ES-I3 (cell line): ENCODE data around the gene AASDHPPT.
"Not testable (repeated sequence)": the region's sequence is repeated elsewhere in the genome, so short reads cannot be mapped to it uniquely, and the experiment has no call there.

ENCODE experiments used
- H3K36me3 ChIP-seq: 2 replicates; pipeline ENCODE4 v1.6.1; 2013; ENCODE audit warnings: mild to moderate bottlenecking, low read length, control low read depth, moderate library complexity; ENCODE audit not compliant: insufficient read depth
- H3K4me1 ChIP-seq: 2 replicates; pipeline ENCODE4 v1.6.1; 2013; ENCODE audit warnings: mild to moderate bottlenecking, control low read depth, low read length; ENCODE audit not compliant: insufficient read depth
- H3K9ac ChIP-seq: 2 replicates; pipeline ENCODE4 v1.6.1; 2013; ENCODE audit warnings: low read depth, mild to moderate bottlenecking, low read length, moderate library complexity
- H3K9me3 ChIP-seq: 2 replicates; pipeline ENCODE4 v1.6.1; 2013; ENCODE audit warnings: mild to moderate bottlenecking, low read length, moderate library complexity; ENCODE audit not compliant: control insufficient read depth, insufficient read depth

AASDHPPT gene, protein sequence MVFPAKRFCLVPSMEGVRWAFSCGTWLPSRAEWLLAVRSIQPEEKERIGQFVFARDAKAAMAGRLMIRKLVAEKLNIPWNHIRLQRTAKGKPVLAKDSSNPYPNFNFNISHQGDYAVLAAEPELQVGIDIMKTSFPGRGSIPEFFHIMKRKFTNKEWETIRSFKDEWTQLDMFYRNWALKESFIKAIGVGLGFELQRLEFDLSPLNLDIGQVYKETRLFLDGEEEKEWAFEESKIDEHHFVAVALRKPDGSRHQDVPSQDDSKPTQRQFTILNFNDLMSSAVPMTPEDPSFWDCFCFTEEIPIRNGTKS

DNA sequence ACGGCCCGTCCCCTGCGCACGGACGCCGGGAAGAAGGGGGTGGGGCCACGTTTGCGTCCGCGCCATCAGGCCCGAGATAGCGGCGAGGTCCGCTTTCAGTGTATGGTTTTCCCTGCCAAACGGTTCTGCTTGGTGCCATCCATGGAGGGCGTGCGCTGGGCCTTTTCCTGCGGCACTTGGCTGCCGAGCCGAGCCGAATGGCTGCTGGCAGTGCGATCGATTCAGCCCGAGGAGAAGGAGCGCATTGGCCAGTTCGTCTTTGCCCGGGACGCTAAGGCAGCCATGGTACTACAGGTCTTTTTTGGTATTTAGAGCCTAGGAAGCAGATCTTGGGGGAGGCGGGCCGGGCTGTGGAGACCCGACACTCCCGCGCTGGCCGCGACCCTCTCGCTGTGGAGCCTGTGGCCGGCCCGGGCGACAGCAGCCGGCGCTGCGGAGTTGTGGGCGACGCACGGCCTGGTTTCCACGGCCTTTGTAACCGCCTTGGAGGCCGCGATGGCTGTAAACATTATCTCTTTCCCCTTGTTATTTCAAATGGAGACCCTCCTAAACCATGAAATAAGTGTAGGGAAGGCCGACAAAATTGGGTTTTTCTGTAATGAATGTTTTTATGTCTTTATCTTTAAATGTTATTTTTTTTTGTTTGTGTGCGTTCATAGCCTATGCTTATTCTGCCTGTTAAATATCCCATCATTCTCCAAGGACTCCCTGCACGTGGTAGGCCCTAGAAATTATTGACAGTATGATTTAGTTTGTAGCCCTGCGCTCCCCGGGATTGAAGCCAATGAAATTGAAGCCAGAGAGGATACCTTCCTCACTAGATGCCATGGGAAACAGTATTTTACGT is at the start of gene AASDHPPT:
Gene AASDHPPT, plus strand, starts transcription at position 54 of the 847 bp plus-strand sequence. Its CDS starts 49 bp downstream, at position 103.
- Histone ChIP-seq H3K9me3 (no peaks in the 10 kb centered on the region), H3K36me3 (peaks cover 11% of the 10 kb centered on the region; the same call in 1 of the 2 replicates), H3K4me1 (peaks cover 5% of the 10 kb centered on the region; the same call in 1 of the 2 replicates), H3K9ac (peak within 1 kb of the TSS; percentile 99)

DNA sequence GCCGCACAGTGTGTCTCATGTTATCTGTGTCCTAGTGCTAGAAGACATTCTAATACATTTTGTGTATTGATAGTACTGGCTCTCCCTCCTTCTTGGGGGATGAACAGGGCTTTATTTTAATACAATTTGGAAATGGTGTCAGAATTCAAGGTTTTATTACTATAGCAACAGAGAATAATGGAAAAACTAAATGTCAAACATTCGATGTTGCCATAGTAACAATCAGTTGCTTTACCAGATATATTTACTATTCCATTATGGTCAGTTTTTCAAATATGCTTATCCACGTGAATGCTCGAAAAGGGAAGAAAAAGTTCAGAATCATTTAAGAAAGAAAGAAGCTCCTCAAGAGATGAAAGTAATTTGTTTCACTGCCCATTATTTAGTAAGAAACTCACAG is 46.9 kb upstream of the AASDHPPT start:
- no peaks in the 10 kb centered on the region; the same call in 1 of the 2 replicates for H3K9me3 ChIP-seq
- no peaks in the 10 kb centered on the region for H3K4me1 ChIP-seq
- no peak overlapping the region for H3K9ac ChIP-seq
- no peaks in the 10 kb centered on the region for H3K36me3 ChIP-seq

DNA sequence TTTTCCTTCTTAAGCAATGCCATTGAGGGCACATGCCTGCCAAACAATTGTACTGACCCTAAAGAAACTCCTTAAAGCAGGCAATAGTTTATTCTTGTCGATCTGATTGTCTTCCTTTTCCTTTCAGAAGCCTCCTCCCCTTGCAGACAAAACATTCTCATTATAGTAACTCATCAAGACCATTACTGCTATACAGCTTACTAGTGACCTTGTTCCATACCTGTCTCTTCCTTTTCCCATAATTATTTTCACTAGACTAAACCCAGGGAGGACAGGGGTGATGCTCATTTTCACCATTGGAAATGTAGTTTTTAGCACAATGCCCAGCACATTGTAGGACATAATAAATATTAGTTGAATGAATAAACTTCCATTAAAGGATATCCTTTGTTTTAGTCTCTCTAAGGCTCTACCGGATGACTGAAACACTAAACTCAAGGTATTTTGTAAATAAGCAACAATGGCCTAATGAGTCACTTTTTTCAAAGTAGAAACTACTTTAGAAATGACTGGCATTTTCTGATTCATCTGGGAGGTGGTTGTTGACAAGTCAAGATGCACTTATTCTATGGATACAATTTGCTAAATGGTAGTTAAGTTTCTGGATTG is 46.2 kb upstream of the AASDHPPT start:
- Histone ChIP-seq H3K36me3 (no peaks in the 10 kb centered on the region), H3K4me1 (no peaks in the 10 kb centered on the region), H3K9me3 (no peaks in the 10 kb centered on the region), H3K9ac (no peak overlapping the region)

DNA sequence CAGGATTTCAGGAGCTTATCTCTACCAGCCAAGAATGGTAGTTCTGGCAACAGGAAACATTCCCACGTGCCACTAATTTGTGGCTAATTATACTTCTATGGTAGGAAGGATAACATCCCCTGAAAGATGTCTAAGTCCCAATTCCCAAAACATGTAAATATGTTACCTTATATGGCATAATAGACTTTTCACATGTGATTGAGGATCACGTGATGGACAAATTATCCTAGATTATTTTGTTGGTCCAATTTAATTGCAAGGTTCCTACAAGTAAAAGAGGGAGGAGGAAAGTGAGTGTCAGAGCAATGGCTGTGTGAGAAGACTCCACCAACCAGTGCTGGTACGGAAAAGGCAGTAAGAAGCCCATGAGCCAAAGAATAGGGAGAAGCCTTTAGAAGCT is 45.5 kb upstream of the AASDHPPT start:
- no peaks in the 10 kb centered on the region for H3K36me3 ChIP-seq
- H3K9me3 ChIP-seq, result no peaks in the 10 kb centered on the region
- H3K4me1 ChIP-seq, result no peaks in the 10 kb centered on the region
- no peak overlapping the region for H3K9ac ChIP-seq

DNA sequence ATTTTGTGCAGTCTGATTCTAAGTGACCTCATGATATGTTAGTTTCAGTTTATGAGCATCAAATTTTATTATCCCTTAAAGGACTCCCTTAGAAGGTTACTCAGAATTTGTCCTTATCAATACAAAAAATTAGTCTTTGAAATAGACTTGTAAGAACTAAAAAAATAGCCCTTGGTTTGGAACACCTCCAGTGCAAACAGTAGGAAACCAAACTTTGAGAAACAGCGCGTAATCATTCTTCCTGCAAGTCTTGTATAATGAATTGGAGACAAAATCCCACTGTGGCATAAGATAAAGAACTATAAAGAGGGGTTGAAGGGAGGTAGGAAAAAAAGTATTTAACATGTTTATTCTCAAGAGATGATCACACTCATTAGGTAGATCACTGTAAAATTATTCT is 44.6 kb upstream of the AASDHPPT start:
- Histone ChIP-seq H3K4me1 (no peaks in the 10 kb centered on the region), H3K36me3 (no peaks in the 10 kb centered on the region), H3K9ac (no peak overlapping the region), H3K9me3 (no peaks in the 10 kb centered on the region)

DNA sequence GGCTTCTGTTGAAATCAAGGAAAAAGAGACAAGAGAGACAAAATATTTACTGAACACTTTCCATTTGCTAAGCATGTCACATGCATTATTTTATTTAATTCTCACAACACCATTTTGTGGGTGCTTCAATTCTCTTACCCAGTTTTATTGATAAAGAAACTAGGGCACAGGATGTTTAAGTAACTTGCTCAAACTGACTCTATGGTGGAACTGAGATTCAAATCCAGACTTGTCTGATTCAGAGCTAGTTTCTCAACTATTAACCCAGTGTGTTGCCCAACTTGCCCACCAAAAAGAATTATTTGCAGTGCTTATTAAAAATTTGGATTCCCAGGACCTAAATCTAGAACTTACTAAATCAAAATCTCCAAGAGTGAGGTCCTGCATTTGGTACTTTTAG is 33.9 kb upstream of the AASDHPPT start:
- no peaks in the 10 kb centered on the region for H3K36me3 ChIP-seq
- no peaks in the 10 kb centered on the region for H3K9me3 ChIP-seq
- no peaks in the 10 kb centered on the region for H3K4me1 ChIP-seq
- no peak overlapping the region for H3K9ac ChIP-seq

DNA sequence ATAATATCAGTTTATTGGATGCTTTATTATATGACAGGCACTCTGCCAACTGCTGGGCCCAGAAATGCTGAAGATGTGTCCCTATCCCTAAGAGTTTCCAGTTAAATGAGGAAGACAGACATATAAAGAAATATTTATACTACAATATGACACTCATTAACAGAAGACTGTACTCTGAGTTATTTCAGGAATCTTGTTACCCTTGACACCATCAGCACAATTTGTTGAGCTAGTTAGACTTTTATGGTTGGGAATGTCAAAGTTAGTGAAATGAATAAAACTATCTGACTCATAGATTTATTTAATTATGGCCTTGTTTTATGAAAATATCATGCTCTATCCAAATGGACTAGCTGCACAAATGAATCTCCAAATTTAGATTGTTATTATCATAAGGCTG is 29.8 kb upstream of the AASDHPPT start:
- Histone ChIP-seq H3K36me3 (no peaks in the 10 kb centered on the region), H3K4me1 (no peaks in the 10 kb centered on the region), H3K9ac (no peak overlapping the region), H3K9me3 (no peaks in the 10 kb centered on the region)

DNA sequence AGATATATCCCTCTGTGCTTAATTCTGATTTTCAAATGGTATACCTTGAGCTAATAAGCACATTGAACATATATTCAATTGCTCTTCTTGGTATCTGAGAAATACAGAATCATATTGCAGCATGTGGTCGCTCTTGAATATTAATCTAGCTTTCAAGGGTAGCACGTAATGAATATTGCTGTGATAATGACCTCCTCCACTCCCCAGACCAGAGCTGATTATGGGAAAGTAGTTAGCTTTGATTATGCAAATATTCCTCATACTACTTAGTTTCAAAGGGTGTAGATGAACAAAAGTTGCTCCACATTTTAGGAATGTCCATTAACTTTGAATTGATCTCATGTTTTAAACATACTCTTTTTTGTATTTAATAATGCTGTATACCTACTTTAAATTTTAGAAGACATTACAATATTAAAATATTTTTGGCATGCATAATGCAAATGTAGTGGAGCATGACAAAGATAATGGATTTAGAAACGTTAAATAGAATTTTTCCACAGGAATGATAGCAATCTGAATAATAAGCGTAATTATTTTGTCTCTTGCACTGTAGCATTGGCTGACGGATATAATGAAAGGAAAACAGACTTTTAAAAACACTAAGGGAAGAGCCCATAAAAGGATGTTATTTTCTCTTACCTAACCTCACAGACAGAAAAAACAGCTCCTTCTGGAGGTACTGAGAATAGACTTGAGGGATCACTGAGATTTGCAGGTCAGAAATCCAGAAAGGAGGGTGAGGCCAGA is 27.6 kb upstream of the AASDHPPT start:
- Histone ChIP-seq H3K9ac (no peak overlapping the region), H3K4me1 (no peaks in the 10 kb centered on the region), H3K9me3 (no peaks in the 10 kb centered on the region), H3K36me3 (no peaks in the 10 kb centered on the region)

DNA sequence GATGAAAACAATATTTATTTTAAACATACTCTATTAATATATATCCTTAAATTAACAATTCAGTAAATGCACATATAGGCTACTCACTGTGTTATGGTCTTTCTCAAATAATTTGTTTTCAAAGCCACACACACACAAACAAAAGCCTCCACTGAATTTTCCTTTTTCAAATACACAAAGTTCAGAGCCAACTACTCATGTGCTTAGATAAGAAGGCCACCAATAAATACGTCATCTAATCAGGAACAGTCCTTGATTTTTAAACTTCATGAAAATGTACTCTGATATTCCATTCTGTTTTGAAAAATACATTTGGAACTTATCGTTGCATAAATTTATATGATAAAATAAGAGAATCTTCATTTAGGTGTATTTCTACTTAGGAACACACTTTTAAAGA is 26.4 kb upstream of the AASDHPPT start:
- Histone ChIP-seq H3K9ac (no peak overlapping the region), H3K9me3 (no peaks in the 10 kb centered on the region), H3K4me1 (no peaks in the 10 kb centered on the region), H3K36me3 (no peaks in the 10 kb centered on the region)

DNA sequence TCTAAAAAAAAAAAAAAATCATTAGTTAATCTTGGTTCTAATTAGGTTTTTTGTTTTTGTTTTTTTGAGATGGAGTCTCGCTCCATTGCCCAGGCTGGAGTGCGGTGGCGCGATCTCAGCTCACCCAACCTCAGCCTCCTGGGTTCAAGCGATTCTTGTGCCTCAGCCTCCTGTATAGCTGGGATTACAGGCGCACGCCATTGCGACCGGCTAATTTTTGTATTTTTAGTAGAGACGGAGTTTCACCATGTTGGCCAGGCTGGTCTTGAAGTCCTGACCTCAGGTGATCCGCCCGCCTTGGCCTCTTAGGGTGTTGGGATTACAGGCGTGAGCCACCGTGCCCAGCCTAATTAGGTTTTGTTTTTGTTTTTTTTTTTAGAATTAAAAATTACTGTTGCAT is 19.1 kb upstream of the AASDHPPT start:
- not testable (repeated sequence) for H3K9me3 ChIP-seq, H3K4me1 ChIP-seq, H3K9ac ChIP-seq, H3K36me3 ChIP-seq

DNA sequence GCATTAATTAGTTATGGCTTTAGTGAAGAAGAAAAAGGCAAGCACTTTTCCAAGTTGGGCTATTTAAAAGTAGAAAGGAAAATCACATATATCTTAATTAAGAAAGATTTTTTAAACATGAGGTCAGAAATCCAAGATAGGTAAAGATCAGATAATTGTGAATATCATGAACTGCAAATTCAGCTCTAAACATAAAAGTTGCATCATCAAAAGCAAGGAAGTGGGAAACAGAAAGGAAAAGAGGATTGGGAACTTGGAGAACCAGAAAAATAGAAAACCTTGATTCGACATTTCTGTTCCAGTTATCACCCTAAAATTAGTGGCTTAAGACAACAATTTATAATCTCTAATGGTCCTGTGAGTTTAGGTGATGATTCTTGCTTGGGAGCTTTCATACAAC is 17.8 kb upstream of the AASDHPPT start:
- H3K4me1 ChIP-seq, result no peaks in the 10 kb centered on the region; the same call in 1 of the 2 replicates
- no peak overlapping the region for H3K9ac ChIP-seq
- no peaks in the 10 kb centered on the region for H3K36me3 ChIP-seq
- no peaks in the 10 kb centered on the region for H3K9me3 ChIP-seq

DNA sequence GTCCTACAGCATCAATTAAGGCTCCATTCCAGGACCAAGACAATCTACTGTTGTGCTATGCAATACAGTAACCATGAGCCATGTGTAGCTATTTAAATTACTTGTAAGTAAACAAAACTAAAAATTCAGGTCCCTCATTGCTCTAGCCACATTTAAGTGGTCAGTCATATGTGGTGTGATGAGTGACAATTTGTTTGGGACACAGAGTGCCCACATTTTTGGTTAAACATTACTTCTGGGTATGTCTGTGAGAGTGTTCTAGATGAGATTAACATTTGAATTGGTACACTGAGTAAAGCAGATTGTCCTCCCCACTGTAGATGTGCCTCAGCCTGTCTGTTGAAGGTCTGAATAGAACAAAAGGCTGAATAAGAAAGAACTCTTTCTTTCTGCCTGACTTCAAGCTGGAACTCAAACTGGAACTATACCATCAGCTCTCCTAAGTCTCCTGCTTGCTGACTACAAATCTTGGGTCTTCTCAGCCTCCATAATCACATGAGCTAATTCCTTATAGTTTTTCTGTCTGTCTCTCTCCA is 16.1 kb upstream of the AASDHPPT start:
- Histone ChIP-seq H3K36me3 (no peaks in the 10 kb centered on the region), H3K9ac (no peak overlapping the region), H3K4me1 (no peaks in the 10 kb centered on the region; the same call in 1 of the 2 replicates), H3K9me3 (no peaks in the 10 kb centered on the region)

DNA sequence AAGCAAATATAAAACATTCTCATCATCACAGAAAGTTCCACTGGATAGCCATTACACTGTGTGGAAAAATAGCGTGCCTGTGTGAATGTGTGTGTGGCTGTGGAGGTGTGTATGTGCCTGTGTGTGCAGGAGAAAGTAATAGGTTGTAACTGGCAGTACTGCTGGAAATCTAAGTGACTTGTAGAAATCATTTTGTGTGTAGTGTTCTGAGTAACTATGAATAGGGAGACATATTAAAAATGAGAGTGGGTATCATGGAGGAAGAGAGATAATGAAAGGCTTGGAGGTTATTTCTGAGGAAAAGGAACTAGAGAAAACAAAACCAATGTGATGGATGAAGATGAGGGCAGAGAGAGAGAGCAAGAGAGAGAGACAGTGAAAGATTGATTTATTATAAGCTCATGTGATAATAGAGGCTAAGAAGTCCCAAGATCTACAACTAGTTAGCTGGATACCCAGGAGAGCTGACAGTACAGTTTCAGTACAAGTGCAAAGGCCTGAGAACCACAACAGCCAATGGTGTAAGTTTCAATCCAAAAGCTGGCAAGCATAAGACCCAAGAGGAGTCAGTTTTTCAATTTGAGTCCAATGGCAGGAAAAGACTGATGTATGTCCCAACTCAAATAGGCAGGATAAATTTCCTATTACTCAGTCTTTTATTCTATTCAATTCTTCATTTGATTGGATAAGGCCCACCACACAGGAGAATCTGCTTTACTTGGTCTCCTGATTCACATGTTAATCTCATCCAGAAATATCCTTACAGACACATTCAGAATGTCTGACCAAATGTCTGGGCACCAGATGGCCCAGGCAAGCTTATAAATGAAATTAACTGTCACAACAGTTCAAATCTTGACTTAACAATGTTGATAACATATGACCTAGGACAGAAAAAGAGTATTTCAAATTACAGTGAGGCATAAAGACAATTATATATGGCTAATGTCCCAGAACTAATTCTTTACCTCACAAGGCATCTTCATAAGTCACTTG is 15.2 kb upstream of the AASDHPPT start:
- Histone ChIP-seq H3K4me1 (no peaks in the 10 kb centered on the region; the same call in 1 of the 2 replicates), H3K9me3 (no peaks in the 10 kb centered on the region), H3K36me3 (no peaks in the 10 kb centered on the region), H3K9ac (no peak overlapping the region)
